MM.1S (cell line): ENCODE data around the gene ANXA2R.
A peak's percentile ranks its signal among the peaks of the same experiment; 100 is the strongest.

ENCODE experiments used
- DNase-seq: peaks from one replicate; pipeline ENCODE4 v3.0.0-alpha.2; 2015
- H2AFZ ChIP-seq: fragments of 300-600 bp; sonication (generic); 2 replicates; pipeline ENCODE4 v1.6.0; 2016; ENCODE audit warnings: antibody characterized with exemption, low read length
- H3F3A ChIP-seq: fragments of 300-600 bp; sonication (generic); 2 replicates; pipeline ENCODE4 v1.6.1; 2016; ENCODE audit warnings: mild to moderate bottlenecking, antibody characterized with exemption, low read length, moderate library complexity, mixed read lengths; ENCODE audit not compliant: insufficient read depth
- H3K27ac ChIP-seq: fragments of 300-600 bp; sonication (generic); 2 replicates; pipeline ENCODE4 v1.5.1; 2016; ENCODE audit warnings: mild to moderate bottlenecking, low read length
- H3K27me3 ChIP-seq: fragments of 300-600 bp; sonication (generic); replicated peaks from 2 replicates; pipeline ENCODE4 v1.6.0; 2016; ENCODE audit warnings: low read length; ENCODE audit not compliant: insufficient read depth
- H3K36me3 ChIP-seq: fragments of 300-600 bp; sonication (generic); replicated peaks from 2 replicates; pipeline ENCODE4 v1.6.1; 2016; ENCODE audit warnings: mild to moderate bottlenecking, low read length, mixed read lengths; ENCODE audit not compliant: insufficient read depth
- H3K4me1 ChIP-seq: fragments of 300-600 bp; sonication (generic); 2 replicates; pipeline ENCODE4 v1.6.1; 2016; ENCODE audit warnings: low read length, mixed read lengths
- H3K4me2 ChIP-seq: fragments of 300-600 bp; sonication (generic); 2 replicates; pipeline ENCODE4 v1.6.0; 2016; ENCODE audit warnings: low read depth, low read length
- H3K4me3 ChIP-seq: fragments of 300-600 bp; sonication (generic); 2 replicates; pipeline ENCODE4 v1.5.1; 2016; ENCODE audit warnings: low read length, mixed read lengths
- H3K79me2 ChIP-seq: fragments of 300-600 bp; sonication (generic); 2 replicates; pipeline ENCODE4 v1.6.1; 2016; ENCODE audit warnings: mixed run types, low read length, mixed read lengths
- H3K9ac ChIP-seq: fragments of 300-600 bp; sonication (generic); 2 replicates; pipeline ENCODE4 v1.6.1; 2016; ENCODE audit warnings: low read length, mixed read lengths
- H3K9me2 ChIP-seq: fragments of 300-600 bp; sonication (generic); replicated peaks from 2 replicates; pipeline ENCODE4 v1.6.1; 2016; ENCODE audit warnings: mild to moderate bottlenecking, low read length, mixed read lengths; ENCODE audit not compliant: insufficient read depth
- H3K9me3 ChIP-seq: fragments of 300-600 bp; sonication (generic); replicated peaks from 2 replicates; pipeline ENCODE4 v1.6.1; 2016; ENCODE audit warnings: mild to moderate bottlenecking, low read length, mixed read lengths; ENCODE audit not compliant: insufficient read depth
- H4K20me1 ChIP-seq: fragments of 300-600 bp; sonication (generic); 2 replicates; pipeline ENCODE4 v1.6.1; 2016; ENCODE audit warnings: mild to moderate bottlenecking, low read length, moderate library complexity, mixed read lengths; ENCODE audit not compliant: insufficient read depth
- EZH2 ChIP-seq: fragments of 300-600 bp; sonication (generic); optimal IDR thresholded peaks from 2 replicates; pipeline ENCODE3; 2017; ENCODE audit warnings: low read depth, mild to moderate bottlenecking, antibody characterized with exemption, low read length, mixed read lengths
- EZH2phosphoT487 ChIP-seq: fragments of 300-600 bp; sonication (generic); IDR thresholded peaks from 2 replicates; pipeline ENCODE4 v1.6.1; 2018; ENCODE audit warnings: antibody characterized with exemption, low read length
- TF ChIP-seq, protein P1 (sequence below): fragments of 300-600 bp; sonication (generic); IDR thresholded peaks from 2 replicates; pipeline ENCODE4 v1.5.1; 2016; ENCODE audit warnings: antibody characterized with exemption, low read length, mixed read lengths

Gene ANXA2R

DNA sequence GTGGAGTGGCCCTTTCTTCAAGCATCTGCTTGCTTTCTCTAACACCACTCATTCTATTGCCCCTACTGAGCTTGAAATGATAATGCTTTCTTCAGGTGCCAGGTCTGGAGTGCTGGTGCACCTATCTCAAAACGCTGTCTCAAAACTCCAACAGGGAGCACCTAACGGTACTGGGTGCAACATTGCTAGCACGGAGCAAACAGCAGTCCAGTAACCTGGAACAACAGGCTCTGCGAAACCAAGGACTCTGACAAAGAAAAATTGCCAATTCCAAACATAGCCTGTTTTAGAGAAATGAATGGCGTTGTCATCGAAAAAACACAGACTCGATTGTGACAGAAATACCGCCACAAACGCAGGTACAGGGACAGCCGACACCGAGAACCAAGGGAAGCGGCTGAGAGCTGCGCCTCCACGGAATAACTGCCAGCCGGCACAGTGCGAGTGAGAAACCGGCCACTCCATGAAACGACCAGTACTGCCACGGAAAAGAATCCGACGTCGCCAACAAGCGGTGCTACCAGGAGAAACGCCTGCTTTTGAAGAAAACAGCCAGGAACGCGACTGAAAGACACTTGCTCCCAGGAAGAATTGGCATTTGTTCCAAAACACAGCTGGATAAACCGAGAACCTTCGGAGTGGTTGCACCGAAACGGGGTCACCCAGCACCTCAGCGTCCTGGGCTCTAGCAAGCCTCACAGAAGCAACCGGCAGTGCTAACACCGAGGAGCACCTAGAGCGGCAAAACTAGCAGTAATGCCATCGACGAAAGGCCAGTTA lies 3.1 kb downstream of the ANXA2R start:
- Histone ChIP-seq H3K4me1 (peaks cover 9% of the 10 kb centered on the region), H3K4me2 (peak overlapping the region; percentile 78), H4K20me1 (no peaks in the 10 kb centered on the region), H3F3A (peaks cover 52% of the 10 kb centered on the region), H2AFZ (peak overlapping the region; percentile 56), H3K27me3 (no peaks in the 10 kb centered on the region), H3K4me3 (peak overlapping the region; percentile 69), H3K36me3 (no peaks in the 10 kb centered on the region), H3K9me2 (no peaks in the 10 kb centered on the region), H3K79me2 (no peaks in the 10 kb centered on the region), H3K9me3 (no peaks in the 10 kb centered on the region), H3K9ac (peak overlapping the region; percentile 14; the same call in 1 of the 2 replicates), H3K27ac (peak overlapping the region; percentile 87; the same call in 1 of the 2 replicates)
- TF ChIP-seq EZH2: no peak
- no peak for TF ChIP-seq EZH2phosphoT487
- TF ChIP-seq, protein P1, sequence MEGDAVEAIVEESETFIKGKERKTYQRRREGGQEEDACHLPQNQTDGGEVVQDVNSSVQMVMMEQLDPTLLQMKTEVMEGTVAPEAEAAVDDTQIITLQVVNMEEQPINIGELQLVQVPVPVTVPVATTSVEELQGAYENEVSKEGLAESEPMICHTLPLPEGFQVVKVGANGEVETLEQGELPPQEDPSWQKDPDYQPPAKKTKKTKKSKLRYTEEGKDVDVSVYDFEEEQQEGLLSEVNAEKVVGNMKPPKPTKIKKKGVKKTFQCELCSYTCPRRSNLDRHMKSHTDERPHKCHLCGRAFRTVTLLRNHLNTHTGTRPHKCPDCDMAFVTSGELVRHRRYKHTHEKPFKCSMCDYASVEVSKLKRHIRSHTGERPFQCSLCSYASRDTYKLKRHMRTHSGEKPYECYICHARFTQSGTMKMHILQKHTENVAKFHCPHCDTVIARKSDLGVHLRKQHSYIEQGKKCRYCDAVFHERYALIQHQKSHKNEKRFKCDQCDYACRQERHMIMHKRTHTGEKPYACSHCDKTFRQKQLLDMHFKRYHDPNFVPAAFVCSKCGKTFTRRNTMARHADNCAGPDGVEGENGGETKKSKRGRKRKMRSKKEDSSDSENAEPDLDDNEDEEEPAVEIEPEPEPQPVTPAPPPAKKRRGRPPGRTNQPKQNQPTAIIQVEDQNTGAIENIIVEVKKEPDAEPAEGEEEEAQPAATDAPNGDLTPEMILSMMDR: no peak
- no peak for DNase-seq

GRCh38 chr5:43036409-43036808 lies 3.7 kb downstream of the ANXA2R start:
- Histone ChIP-seq H3K9ac (no peak overlapping the region), H4K20me1 (no peaks in the 10 kb centered on the region), H3K79me2 (no peaks in the 10 kb centered on the region), H3F3A (peaks cover 45% of the 10 kb centered on the region), H3K36me3 (no peaks in the 10 kb centered on the region), H3K27ac (no peak overlapping the region), H3K27me3 (no peaks in the 10 kb centered on the region), H3K4me2 (peak overlapping the region; percentile 78; the same call in 1 of the 2 replicates), H3K4me3 (no peak overlapping the region; the same call in 1 of the 2 replicates), H3K9me2 (no peaks in the 10 kb centered on the region), H2AFZ (no peak overlapping the region), H3K9me3 (no peaks in the 10 kb centered on the region), H3K4me1 (peaks cover 9% of the 10 kb centered on the region)
- TF ChIP-seq, protein P1: no peak
- no peak for TF ChIP-seq EZH2phosphoT487
- no peak for TF ChIP-seq EZH2
- DNase-seq: no peak

DNA sequence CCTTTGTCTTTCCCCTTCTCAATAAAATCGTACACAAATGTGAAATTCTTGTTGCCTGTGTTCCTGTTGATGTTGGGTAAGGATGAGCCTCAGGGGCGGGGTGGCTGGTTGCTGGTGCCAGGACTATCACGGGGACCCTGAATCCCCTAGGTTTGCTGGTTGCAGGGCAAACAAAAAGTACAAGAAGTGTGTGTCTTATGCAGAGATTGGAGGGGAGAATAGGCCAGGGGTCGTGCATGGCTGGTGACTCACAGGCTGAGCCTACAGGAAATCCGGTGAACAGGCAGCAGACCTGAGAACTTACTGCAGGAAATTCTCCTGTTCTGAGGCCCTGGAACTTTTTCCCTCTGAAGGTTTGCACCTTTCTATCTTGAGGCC lies 5.5 kb downstream of the ANXA2R start:
- H3K9me3 ChIP-seq: no peaks in the 10 kb centered on the region
- H3K4me1 ChIP-seq: peaks cover 9% of the 10 kb centered on the region
- no peak overlapping the region for H3K9ac ChIP-seq
- H3K4me2 ChIP-seq: no peak overlapping the region
- H2AFZ ChIP-seq: no peak overlapping the region
- H3K27me3 ChIP-seq: no peaks in the 10 kb centered on the region
- H3K36me3 ChIP-seq: no peaks in the 10 kb centered on the region
- no peaks in the 10 kb centered on the region for H3K79me2 ChIP-seq
- no peak overlapping the region for H3K4me3 ChIP-seq
- H3K9me2 ChIP-seq: no peaks in the 10 kb centered on the region
- DNase-seq: no peak
- H4K20me1 ChIP-seq: no peaks in the 10 kb centered on the region
- no peak for TF ChIP-seq EZH2phosphoT487
- TF ChIP-seq, protein P1: no peak
- TF ChIP-seq EZH2: no peak
- H3K27ac ChIP-seq: no peak overlapping the region
- peaks cover 30% of the 10 kb centered on the region for H3F3A ChIP-seq
